ENCODE data around the gene WDR47. TPM values are rescaled to one million over a fixed set of nuclear protein-coding genes. Genes with fewer than 3 reads are reported as not detected.

Gene WDR47
- 4.1 and 6.6 TPM in 2 replicates for total RNA-seq (2021)
- long read RNA-seq, full-length matches to known transcripts = 7 of 11 reads
- long read RNA-seq, partial matches to known transcripts = 2 of 11 reads
- long read RNA-seq, other reads (novel, unspliced or antisense) = 2 of 11 reads

- H3K27ac Mint-ChIP-seq = no peak within 1 kb of the TSS; a peak in 2 of 7 replicates
- H3K9me3 Mint-ChIP-seq = no peaks in the 10 kb centered on the region
- H3K27me3 ChIP-seq (ENCODE audit: insufficient read depth, low read length) = no peaks in the 10 kb centered on the region
- no peak within 1 kb of the TSS for H4K91ac ChIP-seq (ENCODE audit: insufficient read length, low read depth, low read length)
- no peak for TF ChIP-seq CTCF (conservative IDR thresholded peaks at IDR 0.05)
- peak within 1 kb of the TSS; percentile 8 for H3K9ac ChIP-seq (ENCODE audit: extremely low read depth, insufficient read length, low read length)
- H3K27ac ChIP-seq (ENCODE audit: insufficient read length, low read depth, low read length) = no peak within 1 kb of the TSS
- peak within 1 kb of the TSS; percentile 83 to 95 for H3K4me3 Mint-ChIP-seq
- H2AFZ ChIP-seq (ENCODE audit: low read length) = peak within 1 kb of the TSS; percentile 33
- H3K14ac ChIP-seq (ENCODE audit: insufficient read depth, low read length) = no peak within 1 kb of the TSS
- no peaks in the 10 kb centered on the region for H3K9me3 ChIP-seq (ENCODE audit: control insufficient read depth, low read depth, low read length)
- H3K4me1 Mint-ChIP-seq = peaks cover 11 to 12% of the 10 kb centered on the region in 2 experiments
- H2BK20ac ChIP-seq (ENCODE audit: low read depth, low read length, poor library complexity, severe bottlenecking) = no peak within 1 kb of the TSS
- peaks cover 7% of the 10 kb centered on the region for H3K23me2 ChIP-seq (ENCODE audit: insufficient read length, low read depth, low read length, poor library complexity, severe bottlenecking)
- no peak within 1 kb of the TSS for H2BK5ac ChIP-seq (ENCODE audit: insufficient read length, low read length)
- H3K36me3 Mint-ChIP-seq (ENCODE audit: insufficient read depth in 1 of 3, low read depth in 3 of 3) = no peaks in the 10 kb centered on the region
- peak; percentile 97 for DNase-seq
- no peak within 1 kb of the TSS for H2BK120ac ChIP-seq (ENCODE audit: low read depth, low read length, poor library complexity, severe bottlenecking)
- H3T11ph ChIP-seq (ENCODE audit: low read length) = no peak within 1 kb of the TSS
- H3K18ac ChIP-seq (ENCODE audit: insufficient read length, low read depth, low read length) = no peak within 1 kb of the TSS
- H2BK15ac ChIP-seq (ENCODE audit: low read depth, low read length) = no peak within 1 kb of the TSS
- H3K4me2 ChIP-seq (ENCODE audit: insufficient read depth, insufficient read length, low read length) = peak within 1 kb of the TSS; percentile 63
- no peak within 1 kb of the TSS for H4K8ac ChIP-seq (replicated peaks; ENCODE audit: insufficient read length, low read depth, low read length)
- no peaks in the 10 kb centered on the region for H3K79me2 ChIP-seq (ENCODE audit: insufficient read depth, low read length)
- H3K4ac ChIP-seq (ENCODE audit: low read depth, low read length) = no peak within 1 kb of the TSS
- no peak within 1 kb of the TSS for H2AK5ac ChIP-seq (ENCODE audit: insufficient read length, low read length)
- no peaks in the 10 kb centered on the region for H4K20me1 ChIP-seq (ENCODE audit: control insufficient read depth, insufficient read depth, insufficient read length)
- no peaks in the 10 kb centered on the region for H3K79me1 ChIP-seq (ENCODE audit: insufficient read depth, low read depth, low read length, poor library complexity, severe bottlenecking)
- no peak within 1 kb of the TSS for H3K23ac ChIP-seq (ENCODE audit: insufficient read length, low read depth, low read length)
- H2BK12ac ChIP-seq (ENCODE audit: insufficient read length, low read depth, low read length) = no peak within 1 kb of the TSS
- H3K56ac ChIP-seq (ENCODE audit: insufficient read length, low read depth, low read length) = no peak within 1 kb of the TSS
- H3K4me1 ChIP-seq (ENCODE audit: insufficient read depth, low read length) = no peaks in the 10 kb centered on the region
- H3K27me3 Mint-ChIP-seq (ENCODE audit: low read depth) = peaks cover 2% of the 10 kb centered on the region; the same call in 1 of the 2 replicates
- WGBS (ENCODE audit: extremely low coverage, insufficient read length, low lambda C conversion rate) = no CpG with 5 or more reads among the region's 90 CpGs
- no peak within 1 kb of the TSS for H4K5ac ChIP-seq (ENCODE audit: insufficient read length, low read depth, low read length)
Measured at GRCh38 chr1:109041621-109042468, at the start of gene WDR47. Gene WDR47 (minus strand): TSS chr1:109042102. CDS start chr1:109023512, 18,590 bp downstream.
